Measurements from ENCODE around the gene MED27. TPM values are rescaled to one million over a fixed set of nuclear protein-coding genes. Genes with fewer than 3 reads are reported as not detected.

Gene MED27
- total RNA-seq, 1 experiment from 2014 or later: 24.4 TPM

DNA sequence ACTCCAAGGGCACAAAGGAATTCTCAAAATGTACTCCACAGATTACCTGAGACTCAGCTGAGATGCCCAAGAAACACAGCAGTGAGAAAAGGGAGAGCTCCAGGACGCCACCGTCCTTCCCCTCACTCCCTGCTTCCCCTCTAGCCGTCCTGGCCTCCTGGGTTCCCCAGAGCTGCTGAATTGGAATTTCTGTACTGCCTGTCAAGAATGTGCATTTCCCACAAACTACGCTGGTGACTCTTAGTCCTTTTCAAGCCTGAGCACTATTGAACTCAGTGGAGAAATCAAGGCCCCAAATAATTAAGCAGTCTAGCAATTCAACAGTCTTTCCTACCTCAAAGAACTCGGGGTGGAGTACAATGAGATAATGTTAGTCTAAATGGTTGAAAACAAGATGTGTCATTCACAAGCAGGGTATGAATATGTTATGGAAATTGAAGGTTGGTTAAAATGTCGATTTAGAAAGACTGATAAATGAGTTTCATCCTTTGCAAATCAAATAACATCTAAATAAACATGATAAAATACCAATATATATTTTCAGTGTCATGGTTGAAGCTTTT is 153.2 kb downstream of the MED27 start:
- CTCF ChIA-PET: interaction anchor here (0.5 to 0.6 kb wide), 2 partner anchors 19 to 66 kb away, joined by 3 read pairs; no protein-coding TSS in a partner anchor

DNA sequence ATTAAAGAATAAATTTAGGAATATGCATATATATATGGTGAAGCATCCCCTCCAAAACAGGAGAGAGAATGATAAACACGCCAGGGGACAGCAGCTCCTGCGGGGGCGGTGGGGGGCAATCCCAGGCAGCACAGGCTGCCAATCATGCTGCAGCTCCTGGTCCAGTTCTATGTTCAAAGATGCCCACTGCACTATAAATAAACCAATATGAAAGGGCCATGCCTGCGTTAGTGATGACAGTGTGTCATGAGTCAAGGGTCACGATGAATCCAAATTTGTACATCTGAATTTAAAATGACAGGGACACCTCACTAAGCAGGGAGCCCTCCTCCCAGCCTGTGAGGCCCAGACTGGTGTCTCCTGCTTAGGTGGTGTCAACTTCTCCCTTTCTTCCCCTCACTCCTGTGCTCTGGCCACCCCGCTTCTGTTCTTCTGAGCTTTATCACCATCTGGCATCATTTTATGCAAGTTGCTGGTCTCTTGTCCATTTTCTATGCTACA is 153.9 kb downstream of the MED27 start:
- no peak for TF ChIP-seq POLR2AphosphoS5 (IDR thresholded peaks at IDR 0.05; ENCODE audit: low read depth, low read length)
- TF ChIP-seq CTCF (IDR thresholded peaks at IDR 0.05): no peak
- no peak for TF ChIP-seq REST (IDR thresholded peaks at IDR 0.05; ENCODE audit: insufficient read depth in 1 of 2, low read depth in 2 of 2, low read length in 1 of 2)
- no peak for TF ChIP-seq SIN3A (IDR thresholded peaks at IDR 0.05; ENCODE audit: borderline replicate concordance, insufficient read depth, low read depth, low read length)
- no peak for TF ChIP-seq TCF7L2 (IDR thresholded peaks at IDR 0.05; ENCODE audit: low read depth, low read length)
- Histone ChIP-seq H3K36me3 (ENCODE audit: control insufficient read depth, insufficient read depth, low read length) (no peaks in the 10 kb centered on the region), H3K9me3 (ENCODE audit: control insufficient read depth, insufficient read depth, low read depth, low read length) (no peaks in the 10 kb centered on the region), H3K27ac (ENCODE audit: low read length) (no peak overlapping the region), H3K27me3 (ENCODE audit: control insufficient read depth, insufficient read depth, low read length) (no peaks in the 10 kb centered on the region), H3K4me3 (ENCODE audit: low read depth in 2 of 2, low read length in 2 of 2) (no peak overlapping the region), H3K4me1 (ENCODE audit: control insufficient read depth, insufficient read depth, low read length) (no peaks in the 10 kb centered on the region)
- CTCF ChIA-PET: no interaction called here
- intact Hi-C loops (cut with micrococcal nuclease; ENCODE audit: unreplicated experiment): no loop called here
- POLR2A ChIA-PET: no interaction called here
- no TSS peak for BruUV-seq (replicated peaks)
- in situ Hi-C loops (cut with HindIII; ENCODE audit: low pct_unique_long_range_greater_than_20kb, low sequenced_read_pairs): no loop called here
- ATAC-seq: no peak
- DNase-seq (ENCODE audit: low read depth, low spot score): no peak

More for the DNA sequence above, 153.2 kb downstream of the MED27 start:
- BruUV-seq (replicated peaks): no TSS peak
- in situ Hi-C loops (cut with HindIII; ENCODE audit: low pct_unique_long_range_greater_than_20kb, low sequenced_read_pairs) (no loop called here), intact Hi-C loops (cut with micrococcal nuclease; ENCODE audit: unreplicated experiment) (no loop called here)
- no peak overlapping the region for H3K27ac ChIP-seq (ENCODE audit: low read length)
- H3K27me3 ChIP-seq (ENCODE audit: control insufficient read depth, insufficient read depth, low read length): no peaks in the 10 kb centered on the region
- H3K4me1 ChIP-seq (ENCODE audit: control insufficient read depth, insufficient read depth, low read length): no peaks in the 10 kb centered on the region
- POLR2A ChIA-PET: no interaction called here
- no peaks in the 10 kb centered on the region for H3K9me3 ChIP-seq (ENCODE audit: control insufficient read depth, insufficient read depth, low read depth, low read length)
- no peak overlapping the region for H3K4me3 ChIP-seq (ENCODE audit: low read depth in 2 of 2, low read length in 2 of 2)
- ATAC-seq (no peak), DNase-seq (ENCODE audit: low read depth, low spot score) (no peak)
- H3K36me3 ChIP-seq (ENCODE audit: control insufficient read depth, insufficient read depth, low read length): no peaks in the 10 kb centered on the region
- TF ChIP-seq REST (IDR thresholded peaks at IDR 0.05; ENCODE audit: insufficient read depth in 1 of 2, low read depth in 2 of 2, low read length in 1 of 2): no peak
- TF ChIP-seq SIN3A (IDR thresholded peaks at IDR 0.05; ENCODE audit: borderline replicate concordance, insufficient read depth, low read depth, low read length): no peak
- TF ChIP-seq TCF7L2 (IDR thresholded peaks at IDR 0.05; ENCODE audit: low read depth, low read length): no peak
- no peak for TF ChIP-seq POLR2AphosphoS5 (IDR thresholded peaks at IDR 0.05; ENCODE audit: low read depth, low read length)

All from Panc1 (cell line).